Stimulated activated CD4-positive, alpha-beta T cell treated with anti-CD3 and anti-CD28 coated beads, Interleukin-1b, Interleukin-23, amount 100 ng/mL, for 24 hours (primary cell): ENCODE data around the gene ZNF655.
"Not testable (repeated sequence)": the region's sequence is repeated elsewhere in the genome, so short reads cannot be mapped to it uniquely, and the experiment has no call there.

Experiments used
- DNase-seq, 4 experiments: peaks; one replicate each; pipeline ENCODE4 v3.0.0-alpha.2; 2020; ENCODE audit warnings: low read depth in 4 of 4, low spot score in 1 of 4

ZNF655 gene

DNA sequence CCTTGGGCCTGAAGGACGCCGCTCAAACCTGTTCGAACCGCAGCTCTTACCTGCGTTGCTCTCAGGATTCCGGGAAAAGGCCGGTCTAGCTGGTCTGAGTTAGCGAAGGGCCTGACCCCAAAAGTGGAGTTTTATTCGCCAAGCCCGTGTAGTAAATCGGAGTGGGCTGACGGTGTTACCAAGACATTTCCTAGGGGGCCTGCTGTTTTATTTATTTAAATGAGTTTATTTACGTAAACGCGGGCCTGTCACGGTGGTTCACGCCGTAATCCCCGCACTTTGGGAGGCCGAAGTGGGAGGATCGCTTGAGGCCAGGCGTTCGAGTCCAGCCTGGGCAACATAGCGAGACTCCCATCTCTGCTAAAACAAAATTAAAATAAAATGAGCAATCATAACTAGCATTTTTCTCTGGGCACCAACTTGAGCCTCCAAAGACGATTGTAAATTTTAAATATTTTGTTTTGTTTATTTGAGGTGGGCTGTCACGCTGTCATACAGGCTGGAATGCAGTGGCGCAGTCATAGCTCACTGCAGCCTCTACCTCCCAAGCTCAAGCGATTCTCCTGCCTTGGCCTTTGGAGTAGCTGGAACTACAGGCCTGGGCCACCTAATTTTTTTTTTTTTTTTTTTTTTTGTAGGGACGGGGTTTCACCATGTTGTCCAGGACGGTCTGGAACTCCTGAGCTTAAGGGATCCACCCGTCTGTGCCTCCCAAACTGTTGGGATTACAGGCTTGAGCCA, 903 bp downstream of the ZNF655 start:
- no peak for DNase-seq

DNA sequence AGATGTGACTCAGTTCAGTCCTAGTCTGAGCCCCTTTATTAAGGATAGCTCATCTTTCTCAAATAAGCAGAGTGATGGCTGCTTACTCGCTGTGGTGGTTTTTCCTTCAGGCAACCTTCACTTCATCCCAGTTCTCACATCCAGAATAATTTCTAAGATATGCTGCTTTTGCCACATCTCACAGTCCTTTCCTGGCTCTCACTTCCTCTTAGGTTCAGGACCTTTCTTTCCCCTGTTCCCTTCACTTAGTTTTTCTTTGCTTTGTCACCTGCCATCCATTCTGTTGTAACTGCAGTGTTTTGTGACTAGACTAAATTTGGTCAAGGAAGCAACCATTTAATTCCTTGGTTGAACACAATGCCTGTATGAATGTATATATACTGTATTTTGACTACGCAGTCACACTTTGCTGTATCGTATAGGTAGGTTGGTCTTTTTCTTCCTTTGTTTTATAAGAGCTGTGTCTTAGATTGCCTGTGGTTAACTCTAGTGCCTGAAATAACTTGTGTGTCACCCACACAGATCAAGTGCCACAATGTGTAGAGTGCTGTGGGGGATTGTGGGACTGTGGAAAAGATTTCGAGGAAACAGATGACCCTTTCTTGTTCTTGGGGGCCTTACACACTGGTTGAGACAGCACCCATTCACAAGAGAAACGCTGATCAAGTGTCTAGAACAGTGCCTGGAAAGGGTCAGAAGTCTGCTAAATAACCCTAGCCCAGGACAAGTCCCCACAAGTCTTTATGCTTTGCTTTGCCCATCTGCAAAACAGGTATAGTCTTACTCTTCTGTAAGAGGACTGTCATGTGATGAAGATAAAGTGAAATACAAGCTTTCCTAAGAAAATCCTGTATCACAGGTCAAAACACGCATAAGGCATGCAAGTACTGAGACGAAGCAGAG, 2.6 kb downstream of the ZNF655 start:
- no peak for DNase-seq

DNA sequence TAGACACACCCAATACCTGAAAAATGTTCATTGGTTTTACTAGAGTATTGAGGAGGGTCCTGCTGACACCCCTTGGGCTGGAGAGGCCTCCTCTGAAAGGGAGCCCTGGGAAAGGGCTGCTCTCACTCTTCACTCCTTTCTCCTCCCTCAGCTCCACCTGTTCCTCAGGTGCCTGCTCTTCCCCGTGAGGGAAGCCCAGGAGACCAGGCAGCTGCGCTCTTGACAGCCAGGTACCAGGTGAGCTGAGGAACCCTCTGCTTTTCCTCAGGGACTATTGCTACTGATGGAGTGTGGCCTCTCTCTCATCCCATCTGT, 3.3 kb downstream of the ZNF655 start:
- no peak for DNase-seq

DNA sequence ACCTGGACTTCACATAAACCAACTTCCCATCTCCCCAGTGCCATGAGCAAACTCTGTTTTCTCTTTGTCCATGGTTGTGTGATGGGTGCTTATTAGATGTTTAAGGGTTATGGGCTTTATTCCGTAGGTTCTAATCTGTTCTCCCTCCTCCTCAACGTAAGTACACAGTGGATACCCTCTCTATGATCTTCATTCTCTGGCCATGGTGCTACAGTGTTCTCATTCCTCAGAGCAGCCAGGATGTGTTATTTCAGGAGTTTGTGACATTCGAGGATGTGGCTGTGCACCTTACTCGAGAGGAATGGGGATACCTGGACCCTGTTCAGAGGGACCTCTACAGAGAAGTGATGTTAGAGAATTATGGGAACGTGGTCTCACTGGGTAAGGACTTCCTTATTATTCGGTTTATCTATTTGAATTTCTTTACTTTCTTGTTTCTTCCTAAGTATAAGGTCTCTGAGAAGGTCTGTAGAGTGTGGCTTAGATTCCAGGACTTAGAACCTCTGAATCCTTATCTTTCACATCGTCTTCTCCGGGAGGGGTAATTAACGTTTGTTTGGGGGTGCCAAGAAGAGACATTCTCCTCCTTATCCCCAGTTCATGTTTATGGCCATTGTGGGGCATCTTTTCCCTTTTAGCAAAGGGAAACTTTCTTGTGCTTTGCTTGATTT, 3.8 kb downstream of the ZNF655 start:
- DNase-seq: no peak

DNA sequence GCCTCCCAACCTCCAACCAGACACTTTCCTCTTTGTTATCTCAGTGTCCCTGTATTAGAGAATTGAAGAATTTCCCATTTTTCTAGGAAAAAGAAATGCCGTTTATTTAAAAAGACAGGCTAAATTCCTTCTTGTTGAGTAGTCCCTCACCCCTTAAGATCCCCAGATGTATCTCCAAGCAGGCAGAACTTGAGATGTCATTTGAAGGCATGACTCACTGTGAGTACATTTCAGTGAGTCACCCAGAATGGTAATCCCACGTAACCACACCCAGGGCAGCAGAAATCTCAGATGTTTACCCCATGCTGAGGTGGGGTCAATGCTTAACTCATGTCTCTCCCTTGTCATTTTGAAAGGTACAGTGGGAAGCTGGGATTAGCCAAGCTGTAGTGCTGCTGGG, 4.4 kb downstream of the ZNF655 start:
- DNase-seq: peak in 3 of 4 experiments; percentile 7 to 21 (median 9)

DNA sequence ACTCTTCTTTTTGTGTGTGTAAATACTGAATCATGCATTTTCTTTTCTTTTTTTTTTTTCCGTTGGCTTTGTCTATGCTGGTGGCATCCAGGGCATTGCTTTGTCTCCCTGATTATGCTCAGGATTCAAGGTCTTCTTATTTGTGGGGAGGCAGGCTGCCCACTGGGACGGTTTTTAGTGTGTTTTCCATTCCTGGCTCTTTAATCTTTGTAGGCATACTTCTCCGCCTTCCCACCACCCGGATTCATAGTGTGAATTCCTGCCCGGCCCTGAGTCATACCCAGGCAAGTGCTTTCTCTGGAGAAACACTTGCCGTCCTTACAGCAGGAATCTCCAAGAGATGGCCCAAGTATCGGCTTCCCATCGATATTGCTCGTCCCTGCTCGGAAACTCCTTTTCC, 5.2 kb downstream of the ZNF655 start:
- DNase-seq: no peak

DNA sequence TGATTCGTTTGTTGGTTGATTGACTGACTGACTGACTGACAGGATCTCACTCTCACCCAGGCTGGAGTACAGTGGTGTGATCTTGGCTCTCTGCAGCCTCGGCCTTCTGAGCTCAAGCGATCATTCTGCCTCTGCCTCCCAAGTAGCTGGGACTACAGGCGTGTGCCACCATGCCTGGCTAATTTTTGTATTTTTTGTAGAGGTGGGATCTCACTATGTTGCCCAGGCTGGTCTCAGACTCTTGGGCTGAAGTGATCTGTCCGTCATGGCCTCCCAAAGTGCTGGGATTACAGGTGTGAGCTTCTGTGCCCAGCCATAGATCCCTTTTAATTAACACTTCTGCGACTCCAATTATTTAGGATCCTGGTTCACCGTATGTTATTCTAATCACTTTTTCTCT, 10.3 kb downstream of the ZNF655 start:
- not testable (repeated sequence) for DNase-seq

DNA sequence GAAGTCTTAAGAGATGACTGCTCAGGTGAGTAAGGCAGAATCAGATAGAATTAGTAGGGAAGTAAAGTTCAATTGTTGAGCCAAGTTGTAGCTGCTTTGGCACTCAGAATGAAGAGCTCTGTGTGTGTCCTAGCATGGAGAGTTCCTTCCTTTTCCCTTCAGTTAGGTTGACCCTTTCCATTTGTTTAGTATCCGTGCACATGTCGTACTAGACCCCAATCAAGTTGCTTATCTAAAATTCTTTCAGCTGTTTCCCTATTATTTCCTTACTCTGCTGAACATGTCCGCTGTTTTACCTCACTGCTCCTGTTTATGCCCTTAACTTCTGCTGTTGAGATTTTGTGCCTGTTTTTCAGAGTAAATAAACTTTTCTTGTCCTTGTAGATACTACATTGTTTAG, 13.3 kb downstream of the ZNF655 start:
- DNase-seq: no peak

DNA sequence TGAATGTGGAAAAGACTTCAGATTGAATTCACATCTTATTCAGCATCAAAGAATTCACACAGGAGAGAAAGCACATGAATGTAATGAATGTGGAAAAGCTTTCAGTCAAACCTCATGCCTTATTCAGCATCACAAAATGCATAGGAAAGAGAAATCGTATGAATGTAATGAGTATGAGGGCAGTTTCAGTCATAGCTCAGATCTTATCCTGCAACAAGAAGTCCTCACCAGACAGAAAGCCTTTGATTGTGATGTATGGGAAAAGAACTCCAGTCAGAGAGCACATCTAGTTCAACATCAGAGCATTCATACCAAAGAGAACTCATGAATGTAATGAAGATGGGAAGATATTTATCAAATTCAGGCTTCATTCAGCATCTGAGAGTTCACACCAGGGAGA, 14.8 kb downstream of the ZNF655 start:
- DNase-seq: no peak

DNA sequence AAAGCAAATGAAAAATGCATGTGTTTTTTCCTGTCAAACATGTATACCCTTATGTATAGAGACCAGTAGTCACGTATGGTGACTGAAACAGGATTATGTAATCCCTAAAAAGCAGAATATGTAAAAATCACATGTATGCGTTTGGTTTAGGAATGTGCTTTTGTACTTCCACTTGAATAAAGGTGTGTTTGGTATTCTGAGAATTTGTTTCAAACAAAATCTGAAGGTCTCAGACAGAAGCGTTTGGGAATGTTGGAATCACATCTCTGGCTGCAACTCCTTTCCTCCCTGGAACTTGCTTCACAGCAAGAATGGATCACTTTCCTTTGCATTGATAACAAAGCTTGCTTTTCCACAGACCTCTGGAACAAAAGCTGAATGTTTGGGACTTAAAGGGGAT, 17.8 kb downstream of the ZNF655 start:
- no peak for DNase-seq

DNA sequence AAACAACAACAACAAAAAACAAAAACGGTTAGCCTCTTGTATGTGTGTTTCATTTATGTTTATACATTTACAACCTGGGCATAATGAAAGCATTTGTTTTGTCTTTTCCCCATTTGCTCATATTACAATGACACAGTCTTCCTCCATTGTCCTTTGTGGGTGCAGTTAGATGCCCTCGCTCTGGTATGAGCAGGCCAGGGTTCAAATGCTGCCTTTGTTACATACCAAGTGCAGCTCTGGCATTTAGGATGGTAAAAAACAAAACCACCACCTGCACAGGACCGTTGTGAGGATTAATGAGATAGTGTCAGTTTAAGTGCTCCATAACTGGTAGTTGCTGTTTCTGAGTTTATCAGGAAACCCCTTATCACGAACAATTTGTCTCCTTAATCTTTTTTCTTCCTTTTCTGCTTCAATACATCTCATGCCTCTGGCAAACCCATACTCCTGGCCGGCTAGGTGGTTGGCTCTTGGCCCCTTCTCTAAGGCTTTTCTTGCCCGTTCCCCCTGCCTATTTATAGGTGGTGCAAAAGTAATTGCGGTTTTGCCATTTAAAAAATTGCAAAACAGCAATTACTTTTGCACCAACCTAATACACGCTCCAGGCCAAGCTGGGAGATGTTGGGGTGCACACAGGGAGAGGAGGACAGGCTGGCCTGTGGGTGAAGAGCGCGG, 21.0 kb downstream of the ZNF655 start:
- no peak for DNase-seq

DNA sequence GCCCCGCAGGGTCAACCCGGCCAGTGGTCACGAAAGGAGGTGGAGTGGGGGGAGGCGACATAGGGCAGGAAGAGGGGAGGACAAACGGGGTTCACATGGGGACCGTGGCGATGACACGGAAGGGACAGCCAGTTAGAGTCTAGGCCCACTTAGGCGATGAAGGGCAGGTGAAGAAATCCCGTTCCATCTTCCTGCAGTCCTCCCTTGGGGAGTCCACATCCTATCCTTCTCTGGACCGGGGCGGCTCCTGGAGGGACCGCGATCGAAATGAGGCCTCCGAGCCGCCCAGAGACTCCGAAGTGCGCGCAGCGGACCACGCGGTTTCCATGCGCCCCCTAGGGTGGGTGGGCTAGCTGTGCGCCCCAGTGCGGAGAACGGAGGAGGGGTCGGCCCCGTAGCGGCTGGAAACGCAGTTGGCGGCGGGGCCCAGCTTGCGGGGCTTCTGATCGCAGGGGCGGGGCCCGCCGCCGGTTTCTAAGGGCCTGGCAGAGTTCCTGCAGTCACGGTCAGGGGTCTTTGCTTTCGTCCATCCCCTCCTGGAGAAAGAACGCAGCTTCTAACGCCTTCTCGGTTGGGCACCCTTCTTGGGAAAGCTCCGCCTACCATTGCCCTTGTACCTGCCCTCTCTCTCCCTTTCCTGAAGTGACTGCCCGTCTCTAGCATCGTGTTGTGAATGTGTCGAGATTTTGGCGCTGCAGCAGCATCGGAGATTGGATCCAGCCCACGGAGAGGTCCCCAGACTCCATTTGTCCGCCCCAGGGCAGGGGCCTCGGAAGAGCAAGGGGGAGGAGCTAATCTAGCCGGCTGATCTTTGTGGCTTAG, 21.7 kb downstream of the ZNF655 start:
- peak in 3 of 4 experiments; percentile 17 to 38 (median 30) for DNase-seq

DNA sequence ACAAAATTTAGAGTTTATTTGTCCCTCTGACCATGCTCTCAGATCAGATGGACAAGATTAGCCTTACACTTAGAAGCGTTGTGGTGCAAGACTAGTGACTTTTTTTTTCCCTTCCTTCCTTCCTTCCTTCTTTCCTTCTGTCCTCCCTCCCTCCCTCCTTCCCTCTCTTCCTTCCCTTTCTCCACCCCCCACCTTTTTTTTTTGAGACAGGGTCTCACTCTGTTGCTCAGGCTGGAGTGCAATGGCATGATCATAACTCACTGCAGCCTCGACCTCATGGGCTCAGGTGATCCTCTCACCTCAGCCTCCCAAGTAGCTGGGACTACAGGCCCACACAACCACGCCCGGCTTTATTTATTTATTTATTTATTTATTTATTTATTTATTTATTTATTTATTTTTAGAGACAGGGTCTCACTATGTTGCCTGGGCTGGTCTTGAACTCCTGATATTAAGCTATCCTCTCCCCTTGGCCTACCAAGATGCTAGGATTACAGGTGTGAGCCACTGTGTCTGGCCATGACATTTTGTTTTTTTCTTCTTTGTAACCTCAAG, 22.4 kb downstream of the ZNF655 start:
- not testable (repeated sequence) for DNase-seq

DNA sequence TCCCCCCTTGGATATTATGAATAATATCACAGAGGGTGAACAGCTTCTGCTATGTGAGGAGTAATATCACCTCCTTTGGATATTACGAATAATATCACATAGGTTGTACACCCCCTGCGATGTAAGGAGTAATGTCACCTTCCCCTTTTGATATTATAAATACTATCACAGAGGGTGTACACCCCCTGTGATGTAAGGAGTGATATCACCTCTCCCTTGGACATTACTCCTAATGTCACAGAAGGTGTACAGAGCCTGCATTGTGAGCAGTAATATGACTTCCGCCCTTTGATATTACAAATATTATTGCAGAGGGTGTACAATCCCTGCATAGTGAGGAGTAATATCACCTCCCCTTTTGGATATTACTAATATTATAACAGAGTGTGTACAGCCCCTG, 30.4 kb downstream of the ZNF655 start:
- DNase-seq: no peak

DNA sequence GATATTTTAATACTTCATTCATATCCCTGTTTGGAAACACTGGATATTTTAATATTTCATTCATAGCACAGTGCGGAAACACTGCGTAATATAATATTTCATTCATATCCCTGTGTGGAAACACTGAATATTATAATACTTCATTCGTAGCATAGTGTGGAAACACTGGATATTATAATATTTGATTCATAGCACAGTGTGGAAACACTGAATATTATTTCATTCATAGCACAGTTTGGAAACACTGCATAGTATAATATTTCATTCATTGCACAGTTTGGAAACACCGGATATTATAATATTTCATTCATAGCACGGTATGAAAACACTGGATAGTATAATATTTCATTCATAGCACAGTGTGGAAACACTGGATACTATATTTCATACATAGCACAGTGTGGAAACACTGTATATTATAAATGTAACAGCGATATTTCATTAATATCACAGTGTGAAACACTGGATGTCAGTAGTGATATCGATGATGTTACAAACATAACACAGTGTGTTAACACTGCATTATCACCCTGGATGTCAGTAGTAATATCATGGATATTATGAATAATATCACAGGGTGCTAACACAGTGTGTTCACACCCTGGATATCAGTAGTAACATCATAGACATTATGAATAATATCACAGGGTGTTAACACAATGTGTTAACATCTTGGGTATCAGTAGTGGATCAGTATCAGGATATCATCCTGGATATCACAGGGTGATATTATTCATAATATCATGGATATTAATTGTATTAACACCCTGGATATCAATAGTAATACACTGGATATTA, 36.7 kb downstream of the ZNF655 start:
- DNase-seq: no peak

DNA sequence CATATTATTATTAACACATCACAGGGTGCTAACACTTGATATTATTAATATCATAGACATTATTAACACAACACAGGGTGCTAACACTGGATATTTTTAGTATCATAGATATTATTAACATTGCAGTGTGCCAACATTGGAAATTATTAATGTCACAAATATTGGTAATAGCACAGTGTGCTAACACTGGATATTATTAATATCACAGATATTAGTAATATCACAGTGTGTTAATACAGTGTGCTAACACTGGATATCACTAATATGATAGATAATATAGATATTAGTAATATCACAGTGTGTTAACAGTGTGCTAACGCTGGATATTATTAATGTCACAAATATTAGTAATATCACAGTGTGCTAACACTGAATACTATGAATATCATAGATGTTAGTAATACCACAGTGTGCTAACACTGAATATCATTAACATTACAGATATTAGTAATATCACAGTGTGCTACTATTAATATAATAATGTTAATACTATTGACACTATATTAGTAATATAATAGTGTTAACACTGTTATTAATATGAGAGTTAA, 38.0 kb downstream of the ZNF655 start:
- no peak for DNase-seq

DNA sequence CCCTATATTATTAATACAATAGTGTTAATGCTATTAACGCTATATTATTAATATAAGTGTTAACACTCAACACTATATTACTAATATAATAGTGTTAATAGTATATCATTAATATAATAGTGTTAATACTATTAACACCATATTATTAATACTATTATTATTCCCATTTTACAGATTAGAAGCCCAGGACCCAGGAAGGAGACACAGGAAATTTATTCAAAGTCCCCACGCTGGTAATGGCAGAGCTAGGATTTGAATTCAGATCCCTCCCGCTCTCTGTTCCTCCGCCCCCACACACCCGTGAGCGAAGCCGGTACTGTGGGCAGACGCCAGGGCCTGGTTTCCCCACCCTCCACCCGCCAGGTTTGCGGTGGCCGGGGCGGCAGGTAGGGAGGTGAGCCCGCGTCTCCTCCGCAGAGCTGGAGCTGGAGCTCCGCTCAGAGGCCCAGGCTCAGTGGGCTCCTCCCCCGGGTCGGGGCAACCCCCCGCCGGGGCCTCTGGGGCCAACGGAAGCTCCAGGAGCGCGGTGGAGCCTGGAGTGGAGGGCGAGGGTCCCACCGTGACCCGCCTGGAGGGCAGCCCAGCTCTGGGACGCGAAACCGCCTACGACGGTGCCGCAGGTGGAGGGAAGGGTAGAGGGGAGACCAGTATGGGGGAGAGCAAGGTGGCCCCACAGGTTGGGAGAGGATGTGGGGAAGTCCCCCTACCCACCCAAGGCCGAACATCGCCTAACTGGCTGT, 39.5 kb downstream of the ZNF655 start, which contains the start of gene TMEM225B:
Gene TMEM225B, plus strand, starts transcription at position 506 of the 740 bp plus-strand sequence. CDS start 6,122 bp downstream, outside the sequence.
- no peak for DNase-seq

DNA sequence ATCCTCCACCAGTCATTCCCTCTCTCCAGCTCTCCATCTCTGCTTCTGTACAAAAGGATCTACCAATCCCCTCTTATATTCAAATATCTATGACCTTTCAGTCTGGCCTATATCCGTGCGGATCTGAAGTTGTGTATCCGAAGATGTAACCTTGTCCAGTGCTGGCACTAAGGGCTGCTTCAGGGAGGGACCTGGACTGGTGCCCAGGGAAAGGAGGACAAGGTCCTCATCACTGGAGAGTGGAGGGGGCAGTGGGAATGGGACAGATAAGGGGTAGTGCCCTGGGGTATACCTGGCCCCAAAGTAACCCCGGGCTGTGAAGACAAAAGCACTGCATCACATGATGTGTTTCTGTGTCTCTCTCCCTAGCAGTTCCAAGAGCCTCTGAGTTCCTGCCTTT, 41.4 kb downstream of the ZNF655 start:
- no peak for DNase-seq
